ENCODE measurements around the gene PARD3. TPM values are rescaled to one million over a fixed set of nuclear protein-coding genes. Genes with fewer than 3 reads are reported as not detected.
"Not testable (repeated sequence)": the region's sequence is repeated elsewhere in the genome, so short reads cannot be mapped to it uniquely, and the experiment has no call there.

PARD3 gene
- total RNA-seq, 1 donor from 2014 or later: 76.4 TPM

- H3K4me3 ChIP-seq (ENCODE audit: low read depth, low read length): no peak overlapping the region
- H3K27me3 ChIP-seq (ENCODE audit: control insufficient read depth, insufficient read depth, low read length): no peaks in the 10 kb centered on the region
- peak; percentile 7 for DNase-seq (ENCODE audit: low read depth)
- TF ChIP-seq CTCF (IDR thresholded peaks at IDR 0.05; ENCODE audit: insufficient read depth, low read length, poor library complexity, severe bottlenecking): no peak
- H3K36me3 ChIP-seq (ENCODE audit: control insufficient read depth, insufficient read depth, low read length): no peaks in the 10 kb centered on the region
Measured at GRCh38 chr10:34446049-34446448, 369.0 kb downstream of the PARD3 start.

DNA sequence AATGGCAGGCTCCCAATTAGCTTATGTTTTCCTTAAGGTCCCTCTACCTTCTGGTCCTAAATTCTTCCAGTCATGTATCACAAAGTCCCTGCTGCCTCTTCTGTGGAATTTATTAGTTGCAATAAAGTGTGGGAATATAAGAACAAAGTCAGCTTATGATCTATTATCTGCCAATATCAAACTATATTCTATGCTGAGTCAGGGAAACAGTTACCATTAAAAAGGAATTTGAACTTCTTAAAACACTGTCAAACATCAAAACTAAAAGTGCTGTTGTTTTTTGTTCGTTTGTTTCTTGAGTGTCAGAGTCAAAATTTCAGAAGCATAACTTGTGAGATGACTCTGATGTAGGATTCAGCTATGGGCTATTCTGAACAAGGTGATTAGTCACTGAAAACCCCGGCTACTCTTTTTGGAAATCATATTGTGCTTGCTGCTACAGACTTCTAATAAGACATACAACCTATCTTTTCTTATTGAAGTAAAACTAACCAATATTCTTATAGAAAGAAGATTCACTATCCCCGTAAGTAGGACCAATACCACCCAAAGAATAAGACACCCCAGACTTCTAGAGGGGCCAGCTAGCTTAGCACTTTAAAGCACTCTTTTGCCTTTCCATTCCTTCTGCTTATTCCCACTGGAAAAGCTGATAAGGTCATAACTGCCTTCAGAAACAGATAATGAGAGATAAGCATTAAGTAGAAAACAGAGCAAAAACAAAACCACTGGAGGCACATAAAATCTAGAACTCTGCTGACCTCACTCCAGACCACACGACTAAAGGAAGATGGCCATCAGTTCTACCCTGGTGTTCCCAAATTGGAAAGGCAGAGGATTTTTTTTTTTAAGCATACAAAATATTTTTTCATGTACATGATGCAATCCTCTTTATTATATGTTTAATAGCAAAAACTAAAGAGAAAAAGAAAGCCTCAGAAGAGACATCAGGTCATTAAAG is 370.6 kb downstream of the PARD3 start:
- DNase-seq (ENCODE audit: low read depth): no peak
- Histone ChIP-seq H3K36me3 (ENCODE audit: control insufficient read depth, insufficient read depth, low read length) (no peaks in the 10 kb centered on the region), H3K27me3 (ENCODE audit: control insufficient read depth, insufficient read depth, low read length) (no peaks in the 10 kb centered on the region), H3K4me3 (ENCODE audit: low read depth, low read length) (no peak overlapping the region)
- no peak for TF ChIP-seq CTCF (IDR thresholded peaks at IDR 0.05; ENCODE audit: insufficient read depth, low read length, poor library complexity, severe bottlenecking)

DNA sequence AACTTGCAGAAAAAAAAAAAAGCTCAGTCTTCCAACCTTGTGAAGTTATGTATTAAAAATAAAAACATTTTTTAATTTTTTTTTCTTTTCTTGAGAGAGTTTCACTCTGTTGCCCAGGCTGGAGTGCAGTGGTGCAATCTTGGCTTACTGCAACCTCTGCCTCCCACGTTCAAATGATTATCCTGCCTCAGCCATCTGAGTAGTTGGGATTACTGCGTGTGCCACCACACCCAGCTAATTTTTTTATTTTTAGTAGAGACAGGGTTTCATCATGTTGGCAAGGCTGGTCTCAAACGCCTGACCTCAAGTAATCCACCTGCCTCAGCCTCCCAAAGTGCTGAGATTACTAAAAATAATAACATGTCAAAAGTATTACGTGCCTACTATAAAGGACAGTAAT is 375.7 kb downstream of the PARD3 start:
- DNase-seq (ENCODE audit: low read depth); H3K36me3 ChIP-seq (ENCODE audit: control insufficient read depth, insufficient read depth, low read length); H3K27me3 ChIP-seq (ENCODE audit: control insufficient read depth, insufficient read depth, low read length); H3K4me3 ChIP-seq (ENCODE audit: low read depth, low read length): not testable (repeated sequence)

DNA sequence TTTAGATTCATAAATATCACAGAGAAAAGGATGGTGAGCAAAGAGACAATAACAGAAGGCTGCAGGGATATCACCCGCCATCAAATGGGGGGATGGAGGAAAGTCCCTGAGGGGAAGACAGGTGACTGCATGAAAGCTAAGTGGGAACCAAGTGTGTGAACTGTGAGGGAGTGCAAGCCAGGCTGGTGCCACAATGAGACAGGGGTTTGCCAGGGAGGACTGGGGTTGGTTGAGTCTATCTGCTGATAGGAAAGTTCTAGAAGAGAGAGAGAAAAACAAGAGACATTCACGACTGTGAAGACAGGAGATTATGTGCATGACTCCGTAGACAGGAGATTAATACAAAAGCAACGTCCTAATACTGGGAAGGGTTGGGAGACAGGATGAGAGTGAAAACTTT is 376.4 kb downstream of the PARD3 start:
- H3K27me3 ChIP-seq (ENCODE audit: control insufficient read depth, insufficient read depth, low read length): no peaks in the 10 kb centered on the region
- DNase-seq (ENCODE audit: low read depth): no peak
- no peak for TF ChIP-seq CTCF (IDR thresholded peaks at IDR 0.05; ENCODE audit: insufficient read depth, low read length, poor library complexity, severe bottlenecking)
- no peaks in the 10 kb centered on the region for H3K36me3 ChIP-seq (ENCODE audit: control insufficient read depth, insufficient read depth, low read length)
- H3K4me3 ChIP-seq (ENCODE audit: low read depth, low read length): no peak overlapping the region

- Histone ChIP-seq H3K36me3 (ENCODE audit: control insufficient read depth, insufficient read depth, low read length) (no peaks in the 10 kb centered on the region), H3K27me3 (ENCODE audit: control insufficient read depth, insufficient read depth, low read length) (no peaks in the 10 kb centered on the region), H3K4me3 (ENCODE audit: low read depth, low read length) (no peak overlapping the region)
- no peak for TF ChIP-seq CTCF (IDR thresholded peaks at IDR 0.05; ENCODE audit: insufficient read depth, low read length, poor library complexity, severe bottlenecking)
- no peak for DNase-seq (ENCODE audit: low read depth)
Measured at GRCh38 chr10:34437906-34438305, 377.2 kb downstream of the PARD3 start.

GRCh38 chr10:34434119-34434594 is 380.9 kb downstream of the PARD3 start:
- DNase-seq (ENCODE audit: low read depth): no peak
- TF ChIP-seq CTCF (IDR thresholded peaks at IDR 0.05; ENCODE audit: insufficient read depth, low read length, poor library complexity, severe bottlenecking): no peak

More at GRCh38 chr10:34434119-34434594, 380.9 kb downstream of the PARD3 start:
- Histone ChIP-seq H3K36me3 (ENCODE audit: control insufficient read depth, insufficient read depth, low read length) (no peaks in the 10 kb centered on the region), H3K27me3 (ENCODE audit: control insufficient read depth, insufficient read depth, low read length) (no peaks in the 10 kb centered on the region), H3K4me3 (ENCODE audit: low read depth, low read length) (no peak overlapping the region)

All from kidney epithelial cell (primary cell).